Muscle of leg (tissue), 11 donors: ENCODE data around the gene MAP3K19. TPM values are rescaled to one million over a fixed set of nuclear protein-coding genes. Genes with fewer than 3 reads are reported as not detected.

Source experiments
- DNase-seq: peaks from one replicate; pipeline ENCODE4 v3.0.0; 2013
- H3K27ac ChIP-seq: one replicate; pipeline ENCODE4 v1.5.1; 2013; ENCODE audit warnings: mild to moderate bottlenecking, low read length, control low read depth
- H3K27me3 ChIP-seq: one replicate; pipeline ENCODE4 v1.6.1; 2013; ENCODE audit warnings: low read length; ENCODE audit not compliant: control insufficient read depth, insufficient read depth
- H3K36me3 ChIP-seq: one replicate; pipeline ENCODE4 v1.6.1; 2013; ENCODE audit warnings: low read length; ENCODE audit not compliant: control insufficient read depth, insufficient read depth
- H3K4me1 ChIP-seq: one replicate; pipeline ENCODE4 v1.6.1; 2013; ENCODE audit warnings: low read length; ENCODE audit not compliant: control insufficient read depth, insufficient read depth
- H3K4me3 ChIP-seq: one replicate; pipeline ENCODE4 v1.5.1; 2013; ENCODE audit warnings: low read length, control low read depth
- H3K9me3 ChIP-seq: replicated peaks from 2 replicates; pipeline ENCODE4 v1.6.1; 2013; ENCODE audit warnings: low read depth, low read length; ENCODE audit not compliant: control insufficient read depth
- WGBS: methylation state at CpG from one replicate; pipeline ENCODE4 v1.1.5; 2013; ENCODE audit warnings: missing lambda C conversion rate; ENCODE audit not compliant: insufficient coverage; 5-methylcytosine and 5-hydroxymethylcytosine counted together
- polyA plus RNA-seq, 8 donors: library from polyadenylated mRNA; unstranded; fragments of 120-200 nt; gene quantifications; one replicate each; pipeline versions ENCODE4 v1.2.1 to v1.2.3, GENCODE V29; 2013; ENCODE audit warnings: inconsistent platforms in 1 of 8, low replicate concordance in 1 of 8; ENCODE audit not compliant: insufficient read length in 8 of 8, insufficient read depth in 1 of 8
- total RNA-seq: library from RNA; stranded (reverse); fragments of 120-200 nt; gene quantifications from one replicate; pipeline ENCODE4 v1.2.4, GENCODE V29; 2013

Gene MAP3K19
- total and polyA plus RNA-seq, 9 donors: 0.12 to 0.13 TPM; not detected in 7

DNA sequence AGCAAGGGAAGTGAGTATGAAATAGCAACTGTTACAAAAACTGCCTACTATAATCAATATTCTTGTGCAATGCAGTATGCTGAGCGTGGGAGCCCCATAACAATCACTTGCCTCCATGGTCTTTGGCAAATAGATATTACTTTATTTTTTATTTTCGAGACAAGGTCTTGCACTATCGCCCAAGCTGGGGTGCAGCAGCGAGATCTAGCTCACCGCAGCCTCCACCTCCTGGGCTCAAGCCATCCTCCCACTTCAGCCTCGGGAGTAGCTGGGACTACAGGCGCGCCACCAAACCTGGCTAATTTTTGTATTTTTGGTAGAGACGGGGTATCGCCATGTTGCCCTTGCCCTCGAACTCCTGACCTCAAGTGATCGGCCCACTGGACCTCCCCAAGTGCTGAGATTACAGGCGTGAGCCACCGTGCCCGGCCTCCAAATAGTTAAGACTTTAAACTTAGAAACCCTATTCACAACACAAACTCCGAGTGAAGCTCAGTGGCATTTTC lies 129.8 kb downstream of the MAP3K19 start:
- H3K4me1 ChIP-seq: peaks cover 10% of the 10 kb centered on the region
- no peaks in the 10 kb centered on the region for H3K36me3 ChIP-seq
- H3K27me3 ChIP-seq: no peaks in the 10 kb centered on the region
- no peak for DNase-seq
- peaks cover 3% of the 10 kb centered on the region for H3K9me3 ChIP-seq
- peak overlapping the region; percentile 79 for H3K4me3 ChIP-seq
- peak overlapping the region; percentile 100 for H3K27ac ChIP-seq
- 48% methylated on average over 9 of the region's 16 CpGs for WGBS

Other genes starting within 250 kb of the MAP3K19 start
- gene ACMSD, start 208.8 kb downstream of the MAP3K19 start, total RNA-seq: not detected
- gene ACMSD, start 208.8 kb downstream of the MAP3K19 start, polyA plus RNA-seq: 1 to 10 TPM in 1 of 8 donors, under 1 TPM in 7; 0.28 to 1.6 (median 0.39) TPM
- 29.1 TPM for gene CCNT2, start 128.6 kb downstream of the MAP3K19 start, total RNA-seq
- 10 to 100 TPM; 25.0 to 48.8 (median 31.3) TPM for gene CCNT2, start 128.6 kb downstream of the MAP3K19 start, polyA plus RNA-seq
- 30.4 TPM for gene RAB3GAP1, start 4.8 kb upstream of the MAP3K19 start, total RNA-seq
- 10 to 100 TPM; 28.7 to 38.3 (median 33.9) TPM for gene RAB3GAP1, start 4.8 kb upstream of the MAP3K19 start, polyA plus RNA-seq